Right atrium auricular region (tissue), 2 donors: ENCODE results near the gene KRR1. TPM values are rescaled to one million over a fixed set of nuclear protein-coding genes. Genes with fewer than 3 reads are reported as not detected.
"Not testable (repeated sequence)": the region's sequence is repeated elsewhere in the genome, so short reads cannot be mapped to it uniquely, and the experiment has no call there.

Experiments
- DNase-seq: peaks from one replicate; pipeline ENCODE4 v3.0.0-alpha.2; 2019; ENCODE audit warnings: low spot score
- H3K27ac ChIP-seq, 2 donors: fragments of 200-600 bp; sonication (generic); 1 replicate in 1 of 2; 2 replicates in 1 of 2; pipeline ENCODE4 v1.5.1; 2016 to 2019
- H3K27me3 ChIP-seq, 2 donors: fragments of 200-600 bp; sonication (generic); one replicate each; pipeline versions ENCODE4 v1.5.1 to v1.6.0; 2017 to 2019
- H3K36me3 ChIP-seq: fragments of 200-600 bp; sonication (generic); one replicate; pipeline ENCODE4 v1.5.1; 2016
- H3K4me1 ChIP-seq, 2 donors: fragments of 200-600 bp; sonication (generic); one replicate each; pipeline versions ENCODE4 v1.5.1 to v1.6.0; 2017 to 2019
- H3K4me3 ChIP-seq, 2 donors: fragments of 200-600 bp; sonication (generic); 1 replicate in 1 of 2; 2 replicates in 1 of 2; pipeline ENCODE4 v1.5.1; 2017 to 2019; ENCODE audit warnings: mild to moderate bottlenecking in 1 of 2, moderate library complexity in 1 of 2
- H3K9me3 ChIP-seq, 2 donors: fragments of 200-600 bp; sonication (generic); one replicate each; pipeline ENCODE4 v1.5.1; 2019
- total RNA-seq, 2 donors: library from RNA; depleted of rRNA; stranded (reverse); fragments of >200 nt; gene quantifications; one replicate each; pipeline ENCODE4 v1.1.0, GENCODE V29; 2016
- TF ChIP-seq, protein P1 (sequence below), 2 donors: fragments of 200-600 bp; sonication (generic); IDR thresholded peaks; one replicate each; pipeline ENCODE4 v1.5.1; 2019; ENCODE audit warnings: antibody characterized with exemption in 2 of 2

The KRR1 gene
- total RNA-seq, 2 donors from 2014 or later: 12.3 to 23.8 TPM

DNA sequence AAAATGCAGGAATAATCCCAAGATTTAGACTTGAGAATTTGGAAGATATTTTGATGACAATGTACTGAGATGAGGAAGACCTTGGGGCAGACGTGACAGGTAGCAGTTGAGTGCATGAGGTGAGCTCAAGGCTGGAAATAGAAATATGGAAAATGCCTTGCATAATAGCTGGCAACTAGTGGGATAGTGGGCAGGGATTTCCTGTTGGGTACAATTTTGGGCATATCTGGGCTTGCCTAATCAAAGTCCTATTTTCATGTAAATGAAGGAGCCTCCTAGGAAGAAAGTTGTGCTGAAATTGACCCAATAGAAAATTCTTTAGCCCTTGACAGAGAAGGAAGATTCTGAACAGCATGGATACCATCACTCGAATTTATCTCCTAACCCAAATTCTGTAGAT is 37.3 kb downstream of the KRR1 start:
- DNase-seq: no peak
- Histone ChIP-seq H3K4me1 (no peaks in the 10 kb centered on the region), H3K4me3 (no peak overlapping the region), H3K9me3 (no peaks in the 10 kb centered on the region), H3K27ac (no peak overlapping the region), H3K36me3 (no peaks in the 10 kb centered on the region), H3K27me3 (no peaks in the 10 kb centered on the region)
- TF ChIP-seq, protein P1, sequence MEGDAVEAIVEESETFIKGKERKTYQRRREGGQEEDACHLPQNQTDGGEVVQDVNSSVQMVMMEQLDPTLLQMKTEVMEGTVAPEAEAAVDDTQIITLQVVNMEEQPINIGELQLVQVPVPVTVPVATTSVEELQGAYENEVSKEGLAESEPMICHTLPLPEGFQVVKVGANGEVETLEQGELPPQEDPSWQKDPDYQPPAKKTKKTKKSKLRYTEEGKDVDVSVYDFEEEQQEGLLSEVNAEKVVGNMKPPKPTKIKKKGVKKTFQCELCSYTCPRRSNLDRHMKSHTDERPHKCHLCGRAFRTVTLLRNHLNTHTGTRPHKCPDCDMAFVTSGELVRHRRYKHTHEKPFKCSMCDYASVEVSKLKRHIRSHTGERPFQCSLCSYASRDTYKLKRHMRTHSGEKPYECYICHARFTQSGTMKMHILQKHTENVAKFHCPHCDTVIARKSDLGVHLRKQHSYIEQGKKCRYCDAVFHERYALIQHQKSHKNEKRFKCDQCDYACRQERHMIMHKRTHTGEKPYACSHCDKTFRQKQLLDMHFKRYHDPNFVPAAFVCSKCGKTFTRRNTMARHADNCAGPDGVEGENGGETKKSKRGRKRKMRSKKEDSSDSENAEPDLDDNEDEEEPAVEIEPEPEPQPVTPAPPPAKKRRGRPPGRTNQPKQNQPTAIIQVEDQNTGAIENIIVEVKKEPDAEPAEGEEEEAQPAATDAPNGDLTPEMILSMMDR (IDR thresholded peaks at IDR 0.05): no peak

DNA sequence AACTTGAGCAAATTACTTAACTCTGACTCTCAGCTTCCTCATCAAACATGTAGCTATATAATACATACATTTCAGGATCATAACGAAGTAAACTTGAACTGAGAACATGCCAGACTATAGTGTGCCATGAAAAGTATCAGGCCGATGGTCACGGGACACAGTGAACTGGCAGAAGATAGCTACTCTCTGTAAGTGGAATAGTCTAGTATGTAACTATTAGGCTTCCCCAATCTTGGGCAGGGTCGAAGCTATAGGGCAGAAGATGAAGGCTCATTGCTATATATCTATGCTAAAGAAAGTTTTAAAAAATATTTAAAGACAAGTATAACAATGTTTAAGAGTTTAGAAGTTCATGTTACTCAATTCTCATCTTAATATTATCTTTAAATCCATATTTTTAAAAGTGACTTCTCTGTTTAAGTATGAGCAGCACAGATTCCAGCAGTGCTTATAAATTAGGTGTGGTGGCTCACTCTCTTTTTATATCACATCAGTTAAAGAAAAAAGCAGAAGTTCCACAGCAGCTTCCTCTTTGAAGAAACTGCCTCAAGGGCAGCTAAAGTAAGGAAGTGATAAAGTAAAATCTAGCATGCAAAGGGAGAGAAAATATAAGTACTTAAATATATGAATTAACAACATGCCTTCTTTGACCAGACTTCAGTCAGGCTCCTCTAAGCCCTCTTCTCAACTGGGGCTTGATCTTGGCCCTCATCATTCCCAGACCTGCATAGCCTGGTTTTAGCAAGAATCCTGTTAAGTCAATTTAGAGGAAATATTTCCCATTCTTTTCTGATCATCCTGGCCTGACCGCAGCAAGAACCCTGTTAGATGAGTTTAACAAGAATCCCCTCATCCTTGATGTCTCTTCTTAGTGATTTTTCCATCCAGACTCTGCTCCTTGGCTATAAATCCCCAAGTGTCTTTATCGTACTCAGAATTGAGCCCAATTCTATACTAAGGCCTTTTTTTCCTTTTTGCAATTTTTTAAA is 39.2 kb downstream of the KRR1 start:
- H3K4me3 ChIP-seq: no peak overlapping the region
- H3K27ac ChIP-seq: no peak overlapping the region
- H3K9me3 ChIP-seq: no peaks in the 10 kb centered on the region
- no peaks in the 10 kb centered on the region for H3K36me3 ChIP-seq
- DNase-seq: no peak
- no peaks in the 10 kb centered on the region for H3K27me3 ChIP-seq
- TF ChIP-seq, protein P1 (IDR thresholded peaks at IDR 0.05): no peak
- H3K4me1 ChIP-seq: no peaks in the 10 kb centered on the region

DNA sequence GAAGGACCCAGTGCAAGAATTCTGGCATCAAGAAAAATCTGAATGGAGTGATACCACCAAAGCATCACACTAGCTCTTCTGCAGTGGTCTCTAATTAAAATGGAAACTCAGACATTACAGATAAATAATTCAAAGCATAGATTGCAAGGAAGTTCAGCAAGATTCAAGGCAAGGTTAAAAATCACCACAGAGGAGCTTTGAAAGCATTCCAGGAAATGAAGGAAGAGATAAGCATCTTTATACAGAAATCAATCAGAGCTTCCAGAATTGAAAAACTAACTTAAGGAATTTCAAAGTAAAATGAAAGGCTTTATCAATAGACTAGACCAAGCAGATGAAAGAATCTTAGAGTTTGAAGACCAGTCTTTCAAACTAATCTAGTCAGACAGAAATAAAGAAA is 51.2 kb downstream of the KRR1 start:
- Histone ChIP-seq H3K27ac (no peak overlapping the region), H3K4me3 (no peak overlapping the region), H3K9me3 (peaks cover 0 to 29% of the 10 kb centered on the region in 2 donors), H3K27me3 (no peaks in the 10 kb centered on the region), H3K36me3 (no peaks in the 10 kb centered on the region), H3K4me1 (no peaks in the 10 kb centered on the region)
- DNase-seq: no peak
- TF ChIP-seq, protein P1 (IDR thresholded peaks at IDR 0.05): no peak

DNA sequence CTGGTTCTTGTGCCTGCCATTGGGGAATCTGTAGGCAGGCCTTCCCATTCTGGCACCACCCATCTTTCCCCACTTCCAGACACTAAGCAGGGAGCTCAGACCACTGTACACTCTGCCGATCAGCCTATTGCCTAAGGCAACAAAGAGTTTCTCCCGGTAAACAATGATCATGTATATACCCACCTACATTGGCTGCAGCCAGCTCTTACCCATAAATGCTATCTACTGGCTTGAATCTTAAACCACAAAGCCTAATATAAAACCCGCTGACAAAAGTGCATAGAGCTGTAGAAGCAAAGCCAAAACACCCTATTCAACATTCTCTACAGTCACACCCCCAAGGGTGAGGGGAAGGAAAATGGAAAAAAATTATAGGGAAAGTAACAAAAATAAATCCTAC is 51.7 kb downstream of the KRR1 start:
- H3K27me3 ChIP-seq: no peaks in the 10 kb centered on the region
- TF ChIP-seq, protein P1 (IDR thresholded peaks at IDR 0.05): no peak
- no peak for DNase-seq
- no peaks in the 10 kb centered on the region for H3K4me1 ChIP-seq
- H3K36me3 ChIP-seq: no peaks in the 10 kb centered on the region
- H3K27ac ChIP-seq: no peak overlapping the region
- H3K4me3 ChIP-seq: no peak overlapping the region
- peaks cover 0 to 29% of the 10 kb centered on the region in 2 donors for H3K9me3 ChIP-seq

DNA sequence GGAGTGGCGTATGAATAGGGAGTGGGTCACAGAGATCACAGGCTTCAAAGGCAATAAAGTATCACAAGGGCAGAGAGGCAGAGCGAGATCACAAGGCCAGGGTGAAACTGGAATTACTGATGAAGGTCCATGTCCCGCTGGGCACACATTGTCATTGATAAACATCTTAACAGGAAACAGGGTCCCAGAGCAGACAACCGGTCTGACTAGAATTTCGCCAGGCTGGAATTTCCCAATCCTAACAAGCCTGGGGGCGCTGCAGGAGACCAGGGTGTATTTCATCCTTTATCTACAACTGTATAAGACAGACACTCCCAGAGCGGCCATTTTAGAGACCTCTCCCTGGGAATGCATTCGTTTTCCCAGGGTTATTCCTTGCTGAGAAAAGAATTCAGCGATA is 53.5 kb downstream of the KRR1 start:
- not testable (repeated sequence) for H3K4me1 ChIP-seq, H3K36me3 ChIP-seq, DNase-seq, H3K27ac ChIP-seq, H3K27me3 ChIP-seq, H3K4me3 ChIP-seq
- peaks cover 0 to 21% of the 10 kb centered on the region in 2 donors for H3K9me3 ChIP-seq

DNA sequence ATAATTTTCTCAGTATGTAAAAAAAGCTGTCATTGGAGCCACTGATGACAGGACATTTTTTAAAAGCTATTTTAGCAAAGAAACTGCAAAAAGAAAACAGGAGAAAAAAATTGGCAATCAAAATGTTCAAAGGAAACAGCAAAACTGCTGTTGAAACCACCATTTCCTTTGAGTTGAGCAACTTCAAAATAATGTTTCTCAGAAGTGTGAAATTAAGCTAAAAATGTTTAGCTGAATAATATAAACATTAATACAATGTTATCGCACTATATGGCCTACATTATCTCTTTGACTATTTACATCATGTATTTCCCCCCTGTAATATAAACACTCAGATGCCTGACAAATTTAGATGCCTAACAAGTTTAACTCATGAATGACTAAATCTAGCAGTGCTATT is 54.2 kb downstream of the KRR1 start:
- Histone ChIP-seq H3K36me3 (no peaks in the 10 kb centered on the region), H3K27ac (no peak overlapping the region), H3K9me3 (peaks cover 0 to 21% of the 10 kb centered on the region in 2 donors), H3K27me3 (no peaks in the 10 kb centered on the region), H3K4me1 (no peaks in the 10 kb centered on the region), H3K4me3 (no peak overlapping the region)
- TF ChIP-seq, protein P1 (IDR thresholded peaks at IDR 0.05): no peak
- no peak for DNase-seq
